DMS153 treated with DMSO at 0.1 percent for 48 hours (cell line): ENCODE results near the gene RAB5IF.
A peak's percentile ranks its signal among the peaks of the same experiment; 100 is the strongest.
"Not testable (repeated sequence)": the region's sequence is repeated elsewhere in the genome, so short reads cannot be mapped to it uniquely, and the experiment has no call there.

Experiments used
- DNase-seq: peaks from one replicate; lab custom pipeline; 2025; ENCODE audit not compliant: unreplicated experiment; lab: John Stamatoyannopoulos, UW

The RAB5IF gene

DNA sequence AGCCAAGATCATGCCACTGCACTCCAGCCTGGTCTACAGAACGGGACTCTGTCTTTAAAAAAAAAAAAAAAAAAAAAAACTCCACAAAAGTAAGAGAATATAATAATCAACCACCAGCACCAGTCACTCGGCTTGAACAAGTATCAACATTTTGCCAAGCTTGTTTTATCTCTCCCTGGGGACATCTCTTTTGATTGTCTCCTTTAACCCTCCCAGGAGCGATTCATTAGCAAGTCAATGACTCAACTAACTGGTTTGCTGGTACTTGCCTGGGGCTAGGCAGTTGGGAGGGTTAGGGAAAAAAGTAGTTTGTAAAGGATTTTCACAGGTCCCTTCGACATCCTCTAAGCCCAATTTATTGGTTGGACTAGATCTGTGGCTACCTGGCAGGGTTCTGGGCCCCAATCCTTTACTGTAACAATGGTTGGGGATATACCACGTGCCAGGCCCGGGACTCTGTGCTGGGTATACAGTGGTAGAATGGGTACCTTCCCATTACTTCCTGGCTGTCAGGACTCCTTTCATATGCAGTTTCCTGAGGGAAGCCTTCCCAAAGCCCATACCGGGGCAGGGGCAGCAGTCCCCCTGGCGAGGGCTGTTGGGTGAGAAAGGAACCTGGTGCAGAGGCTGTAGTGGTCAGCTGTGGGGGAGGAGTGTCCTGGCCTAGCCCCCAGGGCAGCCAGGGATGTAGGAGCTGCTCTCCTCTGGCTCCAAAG, 20.0 kb upstream of the RAB5IF start:
- peak; percentile 74 for DNase-seq

DNA sequence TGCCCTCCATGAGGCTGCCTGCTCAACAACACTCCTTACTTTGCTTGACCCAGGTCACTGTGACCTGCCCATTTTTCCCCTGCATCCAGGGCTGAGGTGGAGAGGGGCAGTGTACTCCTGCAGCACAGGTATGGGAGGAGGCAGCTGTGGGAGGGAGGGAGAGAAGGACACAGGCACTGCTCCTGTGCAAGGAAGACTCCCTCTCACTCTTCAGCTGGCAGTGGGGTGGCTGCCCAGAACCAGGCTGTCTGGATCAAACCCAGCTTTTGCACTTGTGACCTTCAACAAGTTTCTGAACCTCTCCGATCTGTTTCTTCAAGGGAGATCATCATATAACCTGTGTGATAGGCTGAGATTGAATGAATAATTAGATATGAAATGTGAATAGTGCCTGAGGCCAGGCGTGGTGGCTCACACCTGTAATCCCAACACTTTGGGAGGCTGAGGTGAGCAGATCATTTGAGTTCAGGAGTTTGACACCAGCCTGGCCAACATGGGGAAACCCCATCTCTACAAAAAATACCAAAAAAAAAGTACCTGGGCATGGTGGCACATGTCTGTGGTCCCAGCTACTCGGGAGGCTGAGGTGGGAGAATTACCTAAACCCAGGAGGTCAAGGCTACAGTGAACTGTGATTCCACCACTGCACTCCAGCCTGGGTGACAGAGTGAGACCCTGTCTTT, 18.1 kb upstream of the RAB5IF start:
- DNase-seq = no peak

DNA sequence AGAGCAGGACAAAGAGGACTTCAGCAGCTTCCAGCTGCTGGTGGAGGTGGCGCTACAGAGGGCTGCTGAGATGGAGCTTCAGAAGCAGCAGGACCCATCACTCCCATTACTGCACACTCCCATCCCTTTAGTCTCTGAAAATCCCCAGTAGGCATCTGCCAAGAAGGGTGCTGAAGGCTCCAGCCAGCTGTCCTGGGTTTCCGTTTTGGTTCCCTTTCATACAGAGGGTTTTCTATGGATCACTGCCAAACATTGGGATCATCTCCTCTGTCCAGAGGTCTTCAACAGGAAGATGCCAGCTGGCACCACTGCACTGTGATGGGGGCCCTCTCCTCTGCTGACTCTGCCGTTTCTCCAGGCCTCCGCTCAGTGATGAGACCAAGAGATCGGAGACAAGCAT, 14.3 kb upstream of the RAB5IF start:
- no peak for DNase-seq

DNA sequence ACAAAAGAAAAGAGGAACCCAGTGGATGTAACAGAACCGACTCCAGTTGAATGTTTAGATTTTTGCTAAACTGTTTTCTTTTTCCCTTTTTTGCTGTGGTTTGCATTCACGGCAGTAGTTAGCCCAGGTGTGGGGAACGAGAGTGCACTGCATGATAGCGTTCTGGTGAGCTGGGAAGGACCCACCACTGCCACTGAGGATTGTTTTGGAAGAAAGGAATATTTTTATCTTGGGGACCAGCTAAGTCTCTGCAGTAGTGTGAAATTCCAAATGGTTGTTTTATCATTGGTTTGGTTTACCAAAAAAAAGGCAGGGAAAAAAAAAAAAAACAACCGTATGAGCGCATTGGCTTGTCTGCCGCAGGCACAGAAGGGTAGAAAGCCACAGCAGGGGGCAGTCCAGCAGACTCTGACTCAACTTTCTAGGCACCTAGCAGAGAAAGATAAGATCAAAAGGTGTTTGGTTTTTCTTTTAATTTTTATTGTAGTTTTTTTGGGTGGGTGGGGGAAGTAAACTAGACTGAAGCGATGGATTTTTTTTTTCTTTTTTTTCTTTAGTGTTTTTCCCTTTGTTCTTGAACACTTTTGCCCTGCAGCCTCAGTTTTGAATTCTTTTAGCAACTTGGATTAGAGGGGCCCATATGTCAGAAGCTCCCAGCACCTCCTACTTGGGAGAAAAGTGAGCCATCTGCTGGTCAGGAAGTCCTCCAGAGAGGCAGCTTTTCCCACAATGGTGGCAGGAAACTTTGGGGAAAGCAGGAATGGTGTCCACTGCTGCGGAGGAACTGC, 13.5 kb upstream of the RAB5IF start:
- DNase-seq = no peak

DNA sequence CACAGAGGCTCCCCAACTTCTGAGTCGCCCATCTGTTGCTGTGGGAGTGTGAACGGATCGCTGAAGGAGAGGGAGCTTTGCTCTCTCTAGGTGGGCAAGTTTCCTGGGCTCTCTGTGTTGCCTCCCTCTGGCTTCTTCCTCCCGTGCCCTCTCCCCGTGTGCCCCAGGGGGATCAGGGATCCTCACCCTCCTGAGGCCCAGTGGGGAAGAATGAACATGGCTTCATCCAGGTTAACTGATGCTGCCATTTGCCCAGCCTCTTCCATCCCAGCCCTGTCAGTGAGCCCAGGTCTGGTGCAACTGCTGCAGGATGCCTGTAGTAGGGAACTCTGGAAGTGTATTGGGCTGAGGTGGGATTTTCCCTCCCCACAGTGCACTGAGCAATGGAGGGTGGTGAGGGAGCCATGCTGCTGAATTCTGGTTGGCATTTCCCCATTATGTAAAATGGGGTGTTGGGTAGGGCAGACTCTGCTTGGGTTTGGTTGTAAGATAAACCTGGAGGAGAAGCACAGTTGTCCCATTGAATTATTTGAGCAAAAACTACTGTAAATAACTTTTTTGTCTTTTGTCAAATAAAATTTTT, 12.1 kb upstream of the RAB5IF start:
- no peak for DNase-seq

DNA sequence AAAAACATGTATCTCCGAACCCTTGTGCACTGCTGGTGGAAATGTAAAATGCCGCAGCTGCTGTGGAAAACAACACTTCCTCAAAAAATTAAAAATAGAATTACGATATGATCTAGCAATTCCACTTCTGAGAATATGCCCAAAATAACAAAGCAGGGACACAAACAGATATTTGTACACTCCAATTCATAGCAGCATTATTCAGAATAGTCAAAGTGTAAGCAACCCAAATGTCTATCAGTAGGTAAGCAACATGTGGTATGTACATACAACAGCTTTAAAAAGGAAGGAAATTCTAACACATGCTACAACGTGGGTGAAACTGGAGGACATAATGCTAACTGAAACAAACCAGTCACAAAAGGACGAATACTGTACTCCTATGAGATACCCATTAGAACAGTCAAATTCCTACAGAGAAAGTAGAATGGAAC, 5.7 kb upstream of the RAB5IF start:
- DNase-seq = no peak

DNA sequence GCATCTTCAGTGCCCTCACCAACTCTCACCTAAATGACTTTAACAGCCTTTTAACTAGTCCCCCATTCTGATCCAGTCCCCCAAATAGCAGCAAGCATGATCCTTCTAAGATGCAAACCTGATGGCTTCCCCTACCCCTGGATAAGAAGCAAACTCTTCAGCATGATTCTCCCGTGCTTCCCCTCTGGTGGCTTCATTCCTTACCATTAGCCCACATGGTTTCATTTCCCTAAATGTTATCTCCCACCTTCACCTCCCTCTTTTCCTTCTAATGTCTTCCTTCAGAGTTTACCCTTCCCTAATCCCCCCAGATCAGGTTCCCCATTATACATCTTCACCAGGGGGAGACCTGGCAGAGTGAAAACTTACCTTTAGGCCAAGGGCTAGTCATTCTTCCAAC, 4.0 kb upstream of the RAB5IF start:
- no peak for DNase-seq

DNA sequence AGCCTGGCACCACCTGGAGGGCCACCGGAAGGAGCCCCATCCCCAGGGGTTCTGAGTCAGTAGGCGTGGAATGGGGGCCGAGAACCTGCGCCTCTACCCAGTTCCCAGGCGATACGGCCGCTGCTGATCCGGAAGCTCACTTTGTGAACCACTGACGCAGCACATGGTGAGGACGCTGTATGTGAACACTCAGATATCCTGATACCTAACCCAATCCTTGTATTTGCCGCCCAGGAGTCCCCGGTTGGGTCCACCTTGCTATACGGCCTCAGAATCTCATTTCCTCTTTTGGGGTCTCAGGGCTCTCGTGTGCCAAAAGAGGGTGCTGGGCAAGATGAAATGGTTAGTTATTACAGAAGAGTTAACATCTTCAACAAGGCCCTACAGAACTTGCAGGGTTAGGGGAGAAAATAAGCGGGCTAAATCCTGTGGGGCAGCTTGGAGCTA, 604 bp upstream of the RAB5IF start:
- no peak for DNase-seq

DNA sequence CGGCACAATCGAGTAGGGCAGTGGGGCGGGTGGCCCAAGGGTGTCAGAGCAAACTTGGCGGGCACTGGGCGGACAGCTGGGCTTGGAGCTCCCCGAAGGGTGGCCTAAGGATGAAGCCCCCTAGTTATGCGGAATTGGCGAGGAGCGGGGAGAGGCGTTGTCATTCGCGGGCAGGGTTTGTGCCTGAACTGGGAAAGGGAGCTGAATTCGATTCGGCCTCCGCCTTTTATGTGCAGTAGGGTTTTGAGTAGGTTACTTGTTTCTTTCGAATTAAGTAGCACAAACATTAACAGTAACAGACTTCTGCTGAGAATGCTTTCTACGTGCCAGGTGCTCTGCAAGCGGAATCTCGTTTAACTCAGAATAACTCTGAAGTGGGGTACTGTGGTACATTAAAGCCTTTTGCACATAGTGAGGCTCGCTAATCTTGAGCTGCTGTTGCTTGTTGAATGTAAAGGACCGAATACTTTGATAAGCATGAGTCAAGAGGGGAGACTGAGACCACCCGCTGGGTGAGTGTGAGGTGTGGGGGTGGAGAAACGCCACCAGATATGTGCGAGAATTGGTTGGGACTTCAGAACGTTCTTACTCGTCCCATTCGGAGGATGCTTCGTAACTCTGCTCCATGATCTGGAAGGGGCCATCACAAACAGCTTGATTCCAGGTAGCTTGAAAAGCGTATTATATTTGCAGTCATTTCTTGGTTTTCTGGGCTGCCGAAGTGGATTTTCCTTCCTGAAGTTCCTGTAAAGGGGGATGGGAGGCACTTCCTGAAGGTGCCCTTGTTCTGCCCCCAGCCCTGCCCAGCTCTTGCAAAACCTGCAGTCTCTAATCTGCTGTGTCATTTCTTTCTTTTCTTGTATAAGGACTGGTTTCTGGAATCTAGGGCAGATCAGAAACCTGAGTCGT, 833 bp downstream of the RAB5IF start:
- DNase-seq = no peak

DNA sequence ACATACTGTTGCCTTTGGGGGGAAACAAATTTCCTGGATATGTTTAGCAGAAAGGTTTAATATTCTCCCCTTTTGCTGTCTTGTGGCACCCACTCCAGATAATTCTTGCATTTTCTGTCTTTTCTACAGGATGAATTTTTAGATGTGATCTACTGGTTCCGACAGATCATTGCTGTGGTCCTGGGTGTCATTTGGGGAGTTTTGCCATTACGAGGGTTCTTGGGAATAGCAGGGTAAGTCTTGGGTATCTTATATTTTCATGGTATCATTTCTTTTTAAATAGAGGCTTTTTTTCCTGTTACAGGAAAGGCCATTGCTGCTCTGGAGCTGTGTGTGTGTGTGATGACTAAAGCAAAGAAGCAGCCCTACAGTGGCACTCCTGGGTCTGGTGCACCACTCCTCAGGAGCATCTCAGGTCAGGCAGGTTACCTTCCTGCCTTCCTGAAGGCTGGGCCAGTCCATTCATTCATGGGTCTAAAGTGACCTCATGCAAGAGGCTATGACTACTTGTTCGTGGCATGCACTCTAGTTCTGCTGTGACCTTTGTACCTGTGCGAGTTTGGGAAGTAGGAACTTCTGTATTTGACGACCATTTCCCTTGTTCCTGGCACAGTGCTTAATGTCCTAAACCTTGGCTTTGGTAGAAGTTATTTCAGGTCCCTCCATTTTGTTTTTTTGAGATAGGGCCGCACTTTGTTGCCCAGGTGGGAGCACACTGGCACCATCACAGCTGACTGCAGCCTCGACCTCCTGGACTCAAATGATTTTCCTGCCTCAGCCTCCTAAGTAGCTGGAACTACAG, 2.2 kb downstream of the RAB5IF start:
- no peak for DNase-seq

DNA sequence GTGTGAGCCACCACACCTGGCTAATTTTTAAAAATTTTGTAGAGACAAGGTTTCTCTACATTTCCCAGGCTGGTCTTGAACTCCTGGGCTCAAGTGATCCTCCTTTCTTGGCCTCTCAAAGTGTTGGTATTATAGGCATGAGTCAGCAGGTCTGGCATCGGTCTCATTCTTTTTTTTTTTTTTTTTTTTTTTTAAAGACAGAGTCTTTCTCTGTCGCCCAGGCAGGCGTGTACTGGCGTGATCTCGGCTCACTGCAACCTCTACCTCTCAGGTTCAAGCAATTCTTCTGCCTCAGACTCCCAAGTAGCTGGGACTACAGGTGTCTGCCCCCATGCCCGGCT, 2.8 kb downstream of the RAB5IF start:
- DNase-seq = not testable (repeated sequence)

DNA sequence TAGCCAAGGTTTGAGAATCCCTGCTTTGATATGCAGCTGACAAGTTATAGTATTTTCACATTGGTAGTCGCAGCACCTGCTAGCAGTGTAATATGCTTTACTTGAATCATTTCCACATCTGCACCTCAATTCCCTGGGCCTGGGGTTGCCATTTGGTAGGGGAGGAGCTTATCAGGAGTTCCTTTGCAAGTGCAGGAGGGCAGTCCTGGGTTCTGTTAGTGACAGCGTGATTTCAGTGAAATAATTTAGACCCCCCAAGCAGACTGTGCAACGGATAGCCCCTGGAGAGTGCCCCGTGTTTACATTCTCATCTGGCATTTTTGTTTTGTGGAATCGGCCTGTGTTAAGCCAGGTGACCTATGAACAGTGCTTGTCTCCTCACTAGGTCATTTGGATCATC, 6.0 kb downstream of the RAB5IF start:
- no peak for DNase-seq

DNA sequence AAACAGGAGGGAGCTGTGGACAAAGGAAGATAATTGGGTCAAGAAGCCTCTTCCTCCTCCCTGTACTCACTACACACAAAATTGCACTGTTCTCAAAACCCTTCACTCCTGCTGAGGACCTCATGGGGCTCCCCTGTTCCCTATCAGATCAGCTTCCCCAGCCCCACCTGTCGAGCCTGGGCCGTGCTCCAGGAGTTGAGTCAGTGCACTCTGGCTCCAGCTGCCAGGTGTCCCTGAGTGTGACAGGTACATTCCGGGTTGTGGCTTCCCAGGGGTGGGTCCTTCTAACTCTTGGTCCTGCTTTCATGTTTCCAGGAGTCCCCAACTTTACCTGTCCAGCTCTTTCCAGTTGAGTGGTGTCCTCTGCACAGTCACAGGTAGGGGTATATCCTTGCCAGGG, 8.4 kb downstream of the RAB5IF start:
- no peak for DNase-seq

DNA sequence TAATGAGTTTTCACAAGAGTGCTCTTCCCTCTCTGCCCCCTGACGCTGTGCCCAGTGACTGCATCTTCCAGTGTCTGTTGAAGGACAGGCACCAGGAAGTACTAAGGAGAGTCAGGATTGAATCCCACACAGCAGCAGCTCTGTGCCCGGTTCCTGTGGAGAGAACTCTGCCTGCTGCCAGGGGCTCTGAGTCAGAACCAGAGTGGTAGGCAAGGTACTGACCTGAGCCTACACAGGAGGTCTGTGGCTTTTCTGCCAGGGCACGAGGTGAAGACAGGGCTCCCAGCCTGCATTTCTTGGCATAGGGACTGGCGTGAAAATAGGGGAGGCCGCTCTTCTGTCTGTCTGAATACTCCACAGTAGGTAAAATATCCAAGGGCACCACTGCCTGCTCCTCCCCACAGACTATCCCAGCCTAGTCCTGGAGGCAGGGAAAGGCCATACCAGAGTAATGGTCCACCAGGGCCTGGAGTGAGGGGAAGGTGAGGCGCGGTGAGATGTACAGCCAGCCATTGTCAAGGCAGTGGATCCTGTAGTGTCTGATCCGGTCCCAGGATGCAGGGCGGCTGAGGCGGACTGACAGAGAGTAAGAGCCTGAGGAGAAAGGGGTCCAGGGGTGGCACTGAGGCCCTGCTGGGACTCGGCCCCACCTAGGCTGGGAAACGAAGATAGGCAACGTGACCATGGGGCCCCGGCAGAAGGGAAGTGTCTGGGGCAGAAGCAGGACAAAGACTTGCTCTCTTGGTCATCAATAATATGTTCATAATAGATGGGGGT, 9.4 kb downstream of the RAB5IF start:
- no peak for DNase-seq

DNA sequence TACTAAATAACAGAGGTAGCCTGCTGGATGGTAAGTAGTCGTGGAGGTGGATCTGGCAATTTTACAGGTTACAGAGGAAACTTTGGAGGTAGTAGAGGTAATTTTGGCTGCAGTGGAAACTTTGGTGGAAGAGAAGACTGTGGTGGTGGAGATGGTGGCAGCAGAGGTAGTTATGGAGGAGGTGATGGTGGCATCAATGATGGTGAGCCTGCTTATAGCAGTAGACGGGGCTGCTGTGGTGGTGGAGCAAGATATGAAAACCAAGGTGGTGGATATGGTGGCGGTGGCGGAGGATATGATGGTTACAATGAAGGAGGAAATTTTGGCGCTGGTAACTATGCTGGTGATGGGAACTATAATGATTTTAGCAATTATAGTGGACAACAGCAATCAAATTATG, 15.3 kb downstream of the RAB5IF start:
- no peak for DNase-seq

DNA sequence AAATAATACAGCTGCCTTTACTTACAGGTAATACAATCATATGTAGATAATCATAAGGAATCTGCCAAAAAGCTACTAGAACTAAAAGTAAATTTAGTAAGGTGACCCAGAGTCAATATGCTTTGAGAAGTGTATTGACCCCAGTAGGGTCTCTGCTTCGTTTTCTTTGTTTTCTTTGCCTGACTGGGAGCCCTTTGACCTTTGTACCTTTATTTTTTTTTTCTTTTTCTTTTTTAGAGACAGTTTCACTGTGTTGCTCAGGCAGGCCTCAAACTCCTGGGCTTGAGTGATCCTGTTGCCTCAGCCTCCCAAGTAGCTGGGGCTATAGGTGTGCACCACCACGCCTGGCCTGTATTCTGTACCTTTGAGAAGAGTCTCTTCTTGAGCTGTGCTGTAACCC, 17.9 kb downstream of the RAB5IF start:
- DNase-seq = no peak

DNA sequence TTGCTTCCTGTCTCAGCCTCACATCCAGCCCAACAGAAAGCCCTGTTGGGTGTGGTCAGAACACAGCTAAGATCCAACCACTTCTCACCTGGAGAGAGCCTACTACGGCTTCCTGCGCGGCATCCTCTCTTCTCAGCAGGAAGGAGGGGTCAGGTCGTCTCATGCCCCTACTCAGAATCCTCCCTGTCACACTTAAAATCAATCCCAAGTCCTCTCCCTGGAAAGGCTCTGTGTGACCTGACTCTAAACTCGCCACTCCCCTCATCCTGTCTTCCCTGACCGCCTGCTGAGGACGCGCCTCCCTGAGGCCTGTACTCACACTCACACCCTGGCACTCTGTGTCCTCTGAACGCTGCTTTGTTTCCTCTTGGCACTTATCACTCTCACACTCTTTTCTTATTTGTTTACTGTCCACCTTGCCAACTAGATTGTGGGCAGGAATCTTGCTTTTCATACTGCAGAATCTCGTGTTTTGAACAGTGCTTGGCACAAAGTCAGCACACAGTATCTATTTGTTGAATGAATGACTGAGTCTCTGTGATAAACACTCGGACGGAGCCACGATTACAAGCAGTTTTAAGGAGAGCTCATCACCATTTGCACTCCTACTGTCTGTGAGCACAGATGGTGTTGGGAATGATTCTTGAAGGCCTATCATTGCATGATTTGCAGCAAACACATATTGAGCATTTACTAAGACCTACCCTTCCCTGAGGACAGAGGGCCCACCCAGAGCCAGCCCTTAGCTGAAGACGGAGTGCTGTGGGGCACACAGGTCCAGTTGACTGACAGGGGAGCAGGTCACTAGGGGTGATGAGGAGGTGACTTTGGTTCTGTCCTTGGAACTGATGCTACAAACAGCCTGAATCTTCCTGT, 18.7 kb downstream of the RAB5IF start:
- DNase-seq = no peak

DNA sequence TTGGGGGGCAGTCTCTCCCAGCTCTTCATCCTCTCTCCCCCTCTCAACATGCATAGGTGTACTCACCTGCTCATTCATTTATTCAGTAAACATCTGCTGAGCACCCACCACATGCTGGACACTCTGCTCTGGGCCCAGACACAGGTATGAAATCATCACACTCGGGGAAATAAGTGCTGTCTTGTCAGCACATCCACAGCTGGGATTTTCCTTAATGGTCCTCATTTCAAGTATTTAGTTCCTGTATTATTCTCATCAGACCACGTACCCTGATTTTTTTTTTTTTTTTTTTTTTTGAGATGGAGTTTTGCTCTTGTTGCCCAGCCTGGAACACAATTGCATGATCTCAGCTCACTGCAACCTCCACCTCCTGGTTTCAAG, 19.4 kb downstream of the RAB5IF start:
- DNase-seq = no peak
